ENCODE data around the gene DPH1. TPM values are rescaled to one million over a fixed set of nuclear protein-coding genes. Genes with fewer than 3 reads are reported as not detected.
A peak's percentile ranks its signal among the peaks of the same experiment; 100 is the strongest.

DPH1 gene
- total RNA-seq, 1 experiment from 2014 or later = 16.5 TPM

DNA sequence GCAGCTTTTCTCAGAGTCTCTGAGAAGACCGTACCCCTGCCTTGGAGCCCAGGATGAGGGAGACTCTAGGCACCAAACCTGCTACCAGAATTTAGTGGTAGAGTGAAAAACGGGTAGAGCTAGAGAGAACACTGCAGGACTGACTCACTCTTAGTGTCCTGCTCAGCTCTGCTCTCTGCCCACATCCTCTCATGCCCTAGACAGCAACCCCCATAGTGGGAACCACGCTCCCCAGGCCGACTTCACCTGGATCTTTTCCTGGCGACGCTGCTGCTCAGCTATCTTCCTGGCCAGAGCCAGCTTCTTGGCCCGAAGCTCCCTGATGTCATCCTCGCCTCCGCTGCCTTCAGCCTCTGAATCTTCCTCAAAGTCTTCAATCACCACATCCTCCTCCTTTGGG lies 51.6 kb downstream of the DPH1 start:
- DNase-seq (ENCODE audit: low spot score) = no peak

DNA sequence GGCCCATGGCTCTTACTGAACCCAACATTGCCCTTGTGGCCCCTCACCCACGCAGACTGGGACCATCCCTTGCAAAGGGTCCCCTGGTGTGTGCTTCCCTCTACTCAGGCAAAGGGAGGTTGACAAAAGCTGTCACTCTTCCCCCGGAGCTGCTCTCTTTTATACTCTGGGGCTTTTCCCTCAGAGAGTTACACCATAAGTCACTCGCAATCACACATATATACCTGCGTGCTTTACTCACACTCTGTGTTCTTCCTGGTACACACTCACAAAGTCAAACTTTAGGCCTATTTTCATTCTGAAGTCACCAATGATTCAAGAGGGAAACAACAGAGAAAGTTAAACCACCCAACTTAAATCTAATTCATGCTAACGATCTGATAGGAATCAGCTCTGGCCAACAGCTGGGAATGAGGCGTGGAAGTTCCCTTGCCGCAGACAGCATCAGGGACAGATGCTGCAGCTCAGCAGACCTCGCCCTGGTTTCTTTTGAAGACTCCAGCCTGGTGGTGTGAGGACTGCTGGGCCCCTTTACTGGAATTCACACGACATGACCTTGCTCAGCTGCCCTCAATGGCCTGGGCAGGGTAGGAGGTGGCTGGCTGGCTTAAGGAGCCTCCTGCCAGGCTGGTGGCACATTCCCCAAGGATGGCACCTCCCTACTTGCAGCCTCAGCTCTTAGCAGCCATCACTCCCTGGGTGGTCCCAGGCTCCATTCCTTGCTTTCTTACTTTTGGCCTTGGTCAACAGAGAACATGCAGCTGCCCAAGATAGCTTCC lies 52.2 kb downstream of the DPH1 start:
- DNase-seq (ENCODE audit: low spot score) = no peak

DNA sequence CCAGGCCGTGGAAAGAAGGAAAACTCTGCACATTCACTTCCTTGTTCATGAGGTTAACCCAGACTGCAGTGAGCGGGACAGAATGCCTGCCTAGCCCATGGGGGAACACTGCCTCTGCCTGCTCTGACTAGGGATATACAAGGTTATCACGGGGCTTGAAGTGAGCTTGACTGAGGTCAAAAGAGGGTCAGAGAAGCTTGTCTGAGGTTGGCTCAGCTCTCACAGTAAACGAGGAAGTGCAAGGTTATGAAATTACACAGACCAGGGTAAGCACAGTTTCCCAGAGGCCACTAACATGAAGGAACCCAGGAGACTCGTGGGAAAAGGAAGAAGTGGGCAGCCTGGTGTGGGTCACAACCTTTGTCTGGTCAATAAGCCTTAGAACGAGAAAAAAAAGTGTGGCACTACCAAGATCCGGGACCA lies 53.7 kb downstream of the DPH1 start:
- no peak for DNase-seq (ENCODE audit: low spot score)

DNA sequence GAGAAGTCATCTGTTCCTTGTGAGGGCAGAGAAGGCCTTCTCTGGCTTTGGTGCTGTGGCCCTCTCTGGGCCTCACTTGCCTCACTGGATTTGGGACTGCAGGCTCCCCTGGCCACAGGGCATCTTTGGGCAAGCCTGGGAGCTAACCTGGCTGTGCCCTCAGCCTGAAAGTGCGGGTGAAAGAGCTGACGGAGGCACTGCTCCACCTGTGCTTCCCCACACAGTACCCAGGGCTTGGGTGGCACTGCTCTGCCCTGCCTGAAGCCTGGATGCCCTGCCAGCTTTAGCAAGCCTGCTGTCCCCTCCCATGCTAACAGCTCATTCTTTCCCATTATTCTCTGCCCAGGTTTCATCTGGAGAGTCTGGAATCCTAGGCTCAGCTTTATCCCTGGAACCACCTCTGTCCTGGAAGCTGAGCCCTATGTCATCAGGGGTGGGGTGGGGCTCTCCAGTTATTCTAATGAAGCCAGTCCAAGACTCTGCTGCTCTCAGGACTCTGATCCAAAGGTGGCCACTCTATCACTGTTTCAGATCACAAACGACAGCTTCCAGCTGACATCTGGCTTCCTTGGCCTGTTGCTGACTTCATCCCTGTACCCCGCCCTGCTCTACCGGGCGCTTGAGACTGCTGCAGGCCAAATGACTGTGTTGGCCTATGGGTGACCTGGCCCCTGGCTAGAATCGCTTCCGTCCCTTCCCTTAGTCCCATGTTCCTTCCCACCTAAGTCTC lies 54.2 kb downstream of the DPH1 start:
- DNase-seq (ENCODE audit: low spot score) = peak; percentile 53

DNA sequence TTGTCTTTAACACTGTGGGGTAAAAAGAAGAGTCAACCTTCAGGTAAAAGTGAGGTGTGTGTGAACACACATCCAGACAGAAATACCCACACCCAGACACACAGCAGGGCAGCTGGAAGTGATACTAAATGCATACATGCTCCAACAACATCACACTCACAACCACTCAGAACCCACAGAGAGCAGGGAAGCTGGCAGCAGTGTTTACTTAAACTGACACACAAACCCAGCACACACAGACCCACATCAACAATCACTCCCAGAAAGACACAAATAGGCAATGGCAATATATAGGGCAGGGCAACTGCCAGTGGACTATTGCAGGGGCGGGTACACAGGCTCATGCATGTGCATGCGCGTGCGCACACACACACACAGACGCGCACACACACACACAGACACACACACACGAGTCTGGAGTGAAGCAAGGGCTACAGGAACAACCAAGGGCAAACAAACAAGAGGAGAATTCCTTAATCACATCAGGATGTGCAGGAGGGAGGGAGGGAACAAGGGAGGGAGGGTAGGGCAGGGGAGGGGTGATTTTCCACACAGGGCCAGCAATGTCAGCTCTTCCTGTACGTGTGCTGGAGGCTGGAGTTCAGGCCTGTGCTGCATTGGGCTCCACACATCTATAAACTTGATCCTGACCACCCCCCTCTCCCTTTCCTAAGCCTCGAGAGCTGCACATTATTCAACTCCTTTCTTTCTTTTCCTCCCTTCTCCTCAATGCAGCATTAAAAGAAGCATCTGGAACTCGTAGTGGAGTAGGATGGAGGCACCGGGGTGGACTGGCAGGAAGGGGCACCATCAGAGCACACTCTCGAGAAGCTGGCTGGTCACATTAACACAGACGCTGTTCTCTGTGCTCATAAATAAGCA lies 55.1 kb downstream of the DPH1 start:
- DNase-seq (ENCODE audit: low spot score) = peak; percentile 74

DNA sequence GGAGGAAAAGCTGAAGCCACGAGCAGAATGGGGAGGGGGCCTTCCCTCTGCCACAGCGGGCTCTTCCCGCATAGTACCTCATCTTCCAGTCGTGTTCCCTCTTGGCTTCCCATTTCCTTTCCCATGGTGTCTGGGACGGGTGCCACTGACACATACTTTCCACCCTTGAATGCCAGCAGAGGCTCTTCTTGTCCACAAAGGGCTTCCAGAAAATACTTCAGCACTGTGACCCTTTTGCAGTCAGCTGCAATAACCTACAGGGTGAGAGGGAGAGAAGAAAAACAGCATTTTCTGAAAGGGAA lies 55.6 kb downstream of the DPH1 start:
- no peak for DNase-seq (ENCODE audit: low spot score)

DNA sequence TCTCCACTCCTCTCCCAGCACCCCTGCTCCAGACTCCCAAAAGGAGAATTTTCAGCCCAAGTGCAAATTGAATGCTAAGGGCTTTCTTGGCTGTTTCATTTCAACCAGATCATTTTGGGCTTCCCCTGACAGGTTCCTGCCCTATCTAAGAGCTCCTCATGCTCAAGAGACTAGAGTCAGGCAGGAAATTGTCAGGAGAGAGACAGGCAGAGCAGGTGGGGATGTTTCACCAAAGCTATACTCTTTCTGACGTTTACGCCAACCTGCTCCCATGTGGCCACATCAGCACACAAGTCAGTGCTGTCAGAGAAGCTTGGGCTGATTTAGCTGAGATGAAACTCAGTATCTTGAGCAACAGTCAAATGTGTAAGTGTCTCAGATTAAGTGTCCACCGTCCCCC lies 56.4 kb downstream of the DPH1 start:
- DNase-seq (ENCODE audit: low spot score) = no peak

DNA sequence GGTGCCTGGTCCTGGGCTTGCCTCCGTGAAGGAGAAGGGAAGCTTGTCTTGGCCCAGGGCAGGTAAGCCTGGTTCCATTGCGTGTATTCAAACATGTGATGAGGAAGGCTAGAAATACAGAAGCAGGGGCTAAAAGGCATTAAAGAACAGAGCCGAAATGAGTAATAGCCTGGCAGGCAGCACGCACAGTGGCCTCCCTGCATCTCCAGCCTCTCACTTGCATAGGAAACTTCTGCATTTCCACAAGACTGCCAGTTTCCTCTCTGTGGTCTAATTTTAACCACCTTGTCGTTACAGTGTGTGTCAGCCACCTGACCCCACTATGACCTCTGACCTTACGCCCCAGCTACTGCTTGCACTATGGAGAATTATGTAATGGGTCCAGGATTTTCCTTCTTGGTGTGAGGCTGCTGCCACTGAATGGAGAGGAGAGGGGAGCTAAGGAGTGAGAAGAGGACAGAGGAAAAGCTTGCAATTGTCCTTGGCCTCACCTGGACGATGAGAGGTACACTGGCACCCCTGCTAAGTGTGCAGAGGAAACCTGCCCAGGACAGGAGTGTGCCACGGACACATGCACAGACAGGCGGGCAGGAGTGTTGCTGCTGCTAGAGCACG lies 57.8 kb downstream of the DPH1 start:
- no peak for DNase-seq (ENCODE audit: low spot score)

DNA sequence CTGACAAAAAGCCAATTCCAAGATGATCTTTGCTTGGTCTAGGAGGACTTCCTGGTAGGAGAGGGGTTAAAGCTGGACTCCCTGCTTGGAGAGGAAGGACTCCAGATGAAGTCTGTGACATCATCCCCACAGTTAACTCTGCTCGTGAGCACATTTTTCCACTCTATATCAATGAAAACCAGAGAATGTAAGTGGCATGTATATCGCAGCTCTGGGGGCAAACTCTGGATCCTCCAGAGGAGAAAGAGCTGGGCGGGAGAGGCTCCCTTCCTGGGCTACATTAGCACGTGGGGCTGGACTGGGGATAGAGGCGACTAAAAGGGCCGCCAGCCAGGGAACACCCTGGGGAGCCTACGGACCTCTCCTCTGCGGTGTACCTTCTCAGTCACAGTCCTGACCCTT lies 59.1 kb downstream of the DPH1 start:
- no peak for DNase-seq (ENCODE audit: low spot score)

DNA sequence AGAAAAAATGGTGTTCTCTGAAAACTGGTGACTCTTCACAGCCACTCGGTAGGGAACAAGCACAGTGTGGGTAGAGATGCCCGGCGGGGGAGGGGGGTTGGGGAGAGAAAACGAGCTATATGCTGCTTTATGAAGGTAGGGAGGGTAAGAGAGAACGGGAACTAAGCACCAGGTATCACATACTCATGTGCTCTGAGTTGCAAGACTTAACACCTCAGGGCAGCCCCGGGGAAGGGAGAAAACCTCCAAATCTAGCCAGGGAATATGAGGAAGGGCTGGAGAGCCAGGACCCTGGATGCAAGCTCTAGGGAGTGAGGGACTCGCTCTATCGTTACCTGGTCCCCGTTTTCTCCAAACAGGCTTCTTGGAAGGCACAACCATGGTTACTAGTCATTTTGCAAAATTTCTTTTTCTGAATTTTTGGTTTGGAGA lies 60.3 kb downstream of the DPH1 start:
- no peak for DNase-seq (ENCODE audit: low spot score)

DNA sequence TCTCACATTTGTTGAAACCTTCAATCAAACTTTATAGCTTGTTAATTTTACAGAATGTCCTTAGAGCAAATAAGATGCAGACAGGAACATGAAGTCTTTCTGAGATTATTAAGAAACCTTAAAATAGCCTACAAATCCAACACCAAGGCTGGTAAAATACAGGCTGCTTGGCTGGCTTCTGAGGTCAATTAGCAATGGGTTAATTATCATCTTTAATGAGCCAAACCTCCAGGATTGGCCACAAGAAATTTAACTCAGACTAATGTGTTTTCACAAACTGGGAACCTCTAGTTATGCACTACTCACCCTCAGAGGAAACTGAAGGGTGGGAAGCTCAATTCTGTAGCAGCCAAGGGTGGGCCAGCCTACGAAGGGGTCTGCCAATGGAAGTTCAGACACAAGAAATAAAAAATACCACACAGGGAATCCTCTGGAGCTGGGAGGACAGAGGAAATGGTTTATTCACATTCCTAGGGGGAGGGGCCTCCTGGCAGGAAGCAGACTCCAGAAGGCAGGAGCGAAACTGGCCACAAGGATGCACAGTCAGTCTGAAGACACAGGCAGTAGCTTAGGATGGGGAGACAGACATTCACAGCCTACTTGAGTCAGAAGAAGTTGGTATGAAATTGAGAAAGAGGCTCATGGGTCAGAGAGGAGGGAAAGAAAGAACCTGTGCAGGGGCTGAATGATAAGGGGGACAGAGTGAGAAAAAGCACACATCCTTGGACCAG lies 61.0 kb downstream of the DPH1 start:
- DNase-seq (ENCODE audit: low spot score) = peak; percentile 83

DNA sequence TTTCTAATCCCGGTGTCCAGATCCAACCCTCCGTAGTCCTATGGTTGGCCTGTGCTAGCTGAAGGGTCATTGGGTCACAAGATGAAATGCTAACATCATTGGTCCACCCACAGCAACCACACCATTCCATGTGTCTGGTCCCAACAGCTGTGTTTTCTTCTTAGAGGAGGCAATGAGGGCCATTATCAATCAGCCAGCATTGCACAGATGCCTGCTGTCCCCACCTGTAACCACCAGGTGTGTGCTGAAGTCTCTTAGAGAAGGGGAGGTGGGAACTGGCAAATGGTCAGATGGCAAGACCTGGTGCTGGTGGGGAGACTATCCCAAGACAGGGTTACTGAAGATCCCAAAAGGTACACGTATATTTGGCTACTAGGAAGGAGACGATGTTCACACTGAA lies 62.3 kb downstream of the DPH1 start:
- no peak for DNase-seq (ENCODE audit: low spot score)

DNA sequence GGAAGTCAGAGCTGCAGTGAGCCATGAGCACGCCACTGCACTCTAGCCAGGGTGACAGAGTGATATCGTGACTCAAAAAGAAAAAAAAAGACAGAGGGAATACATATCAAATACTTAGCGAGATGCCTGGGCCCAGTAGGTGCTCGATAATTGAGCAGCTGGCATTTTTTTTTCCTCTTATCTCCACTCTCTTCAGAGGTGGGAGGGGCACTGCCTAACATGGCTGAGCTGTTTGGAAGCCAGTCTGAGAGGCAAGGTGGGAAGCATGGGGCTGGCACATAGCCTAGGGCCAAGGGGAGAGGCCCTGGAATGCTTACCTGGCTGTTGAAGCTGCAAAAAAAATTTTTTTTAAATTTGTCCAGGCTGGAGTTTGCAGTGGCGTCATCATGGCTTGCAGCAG lies 63.4 kb downstream of the DPH1 start:
- DNase-seq (ENCODE audit: low spot score) = no peak

Other genes with a start within 250 kb of the DPH1 start
- 7.9 and 8.5 TPM in 2 replicates for gene SMYD4, start 200.3 kb upstream of the DPH1 start, total RNA-seq (2014; rRNA removed; shearing (Covaris generic))
- gene RPA1, start 200.1 kb upstream of the DPH1 start, total RNA-seq (2014; rRNA removed; shearing (Covaris generic)) = 29.0 and 40.3 TPM in 2 replicates
- 0.48 and 1.3 TPM in 2 replicates for gene RTN4RL1, start 4.8 kb upstream of the DPH1 start, total RNA-seq (2014; rRNA removed; shearing (Covaris generic))
- 40.3 and 49.8 TPM in 2 replicates for gene OVCA2, start 11.9 kb downstream of the DPH1 start, total RNA-seq (2014; rRNA removed; shearing (Covaris generic))
- gene HIC1, start 24.9 kb downstream of the DPH1 start, total RNA-seq (2014; rRNA removed; shearing (Covaris generic)) = 0.08 TPM in 1 of 2 replicates, not detected in the other